Ovary (tissue), 3 donors: ENCODE results near the gene P2RY8.

Experiments used
- CTCF ChIP-seq, 3 donors: fragments of 450-650 bp in 2 of 3; fragments of 200-600 bp in 1 of 3; IDR thresholded peaks; one replicate each; pipeline versions ENCODE4 v1.5.1 to v1.8.0; 2016 to 2022; ENCODE audit warnings: antibody characterized with exemption in 3 of 3, mild to moderate bottlenecking in 1 of 3
- EP300 ChIP-seq: sonication (generic); formaldehyde crosslinking; IDR thresholded peaks from one replicate; pipeline ENCODE4 v1.6.1; 2017; ENCODE audit warnings: antibody characterized with exemption
- POLR2A ChIP-seq: fragments of 450-650 bp; IDR thresholded peaks from one replicate; pipeline ENCODE4 v1.6.1; 2017; ENCODE audit warnings: antibody characterized with exemption, mild to moderate bottlenecking, moderate library complexity
- donor health status: DM: no; HTN: no; CAD: no.

- TF ChIP-seq CTCF (IDR thresholded peaks at IDR 0.05) (no peak), POLR2A (no peak), EP300 (no peak)
Measured at GRCh38 chrX:1451661-1452515, 85.1 kb downstream of the P2RY8 start.
